Trophoblast cell (in vitro differentiated cells and primary cell): Measurements from ENCODE around the gene ARHGEF18.

ENCODE experiments used
- DNase-seq, 2 donors: peaks; one replicate each; pipeline ENCODE4 v3.0.0-alpha.2; 2016
- H2AFZ ChIP-seq: 2 replicates; pipeline ENCODE4 v1.6.1; 2013; ENCODE audit warnings: low read length, moderate library complexity, mild to moderate bottlenecking; ENCODE audit not compliant: insufficient read depth, poor library complexity
- H2AK5ac ChIP-seq: 2 replicates; pipeline ENCODE4 v1.6.1; 2013; ENCODE audit warnings: mild to moderate bottlenecking, low read length
- H2BK120ac ChIP-seq: 2 replicates; pipeline ENCODE4 v1.6.1; 2013; ENCODE audit warnings: low read length, mild to moderate bottlenecking, moderate library complexity; ENCODE audit not compliant: insufficient read depth, poor library complexity
- H2BK12ac ChIP-seq: 2 replicates; pipeline ENCODE4 v1.6.1; 2013; ENCODE audit warnings: mild to moderate bottlenecking, low read length, moderate library complexity
- H2BK5ac ChIP-seq: 2 replicates; pipeline ENCODE4 v1.6.1; 2013; ENCODE audit warnings: low read length, low read depth, moderate library complexity, mild to moderate bottlenecking; ENCODE audit not compliant: poor library complexity
- H3K14ac ChIP-seq: 2 replicates; pipeline ENCODE4 v1.6.1; 2013; ENCODE audit warnings: mild to moderate bottlenecking, low read length
- H3K18ac ChIP-seq: 2 replicates; pipeline ENCODE4 v1.6.1; 2013; ENCODE audit warnings: mild to moderate bottlenecking, low read length
- H3K23ac ChIP-seq: 2 replicates; pipeline ENCODE4 v1.6.1; 2013; ENCODE audit warnings: low read length
- H3K27ac ChIP-seq: 2 replicates; pipeline ENCODE4 v1.5.1; 2013; ENCODE audit warnings: low read depth, mild to moderate bottlenecking, inconsistent platforms, low read length, moderate library complexity
- H3K27me3 ChIP-seq: 2 replicates; pipeline ENCODE4 v1.6.1; 2013; ENCODE audit warnings: inconsistent platforms, mild to moderate bottlenecking, low read length, moderate library complexity; ENCODE audit not compliant: insufficient read depth
- H3K36me3 ChIP-seq, 2 experiments: 1 replicate in 1 of 2; 2 replicates in 1 of 2; pipeline ENCODE4 v1.6.1; 2013; ENCODE audit warnings: low read length in 2 of 2, mild to moderate bottlenecking in 2 of 2, moderate library complexity in 1 of 2; ENCODE audit not compliant: insufficient read depth in 2 of 2, control insufficient read depth in 1 of 2
- H3K4ac ChIP-seq: 2 replicates; pipeline ENCODE4 v1.6.1; 2013; ENCODE audit warnings: low read depth, mild to moderate bottlenecking, low read length, moderate library complexity
- H3K4me1 ChIP-seq, 2 experiments: 1 replicate in 1 of 2; 2 replicates in 1 of 2; pipeline ENCODE4 v1.6.1; 2013; ENCODE audit warnings: low read length in 2 of 2, mild to moderate bottlenecking in 2 of 2, moderate library complexity in 1 of 2; ENCODE audit not compliant: insufficient read depth in 2 of 2, control insufficient read depth in 1 of 2
- H3K4me2 ChIP-seq: 2 replicates; pipeline ENCODE4 v1.6.1; 2013; ENCODE audit warnings: inconsistent platforms, mild to moderate bottlenecking, low read length, moderate library complexity
- H3K4me3 ChIP-seq: 2 replicates; pipeline ENCODE4 v1.5.1; 2013; ENCODE audit warnings: mild to moderate bottlenecking, low read depth, low read length, inconsistent platforms
- H3K79me1 ChIP-seq: one replicate; pipeline ENCODE4 v1.6.1; 2013; ENCODE audit warnings: low read length
- H3K79me2 ChIP-seq: 2 replicates; pipeline ENCODE4 v1.6.1; 2013; ENCODE audit warnings: low read length, mild to moderate bottlenecking; ENCODE audit not compliant: control insufficient read depth, insufficient read depth, poor library complexity
- H3K9ac ChIP-seq: 2 replicates; pipeline ENCODE4 v1.6.1; 2013; ENCODE audit warnings: mild to moderate bottlenecking, low read length
- H3K9me3 ChIP-seq: 2 replicates; pipeline ENCODE4 v1.6.1; 2013; ENCODE audit warnings: low read depth, mild to moderate bottlenecking, control low read depth, inconsistent platforms, low read length; ENCODE audit not compliant: insufficient read depth
- H4K12ac ChIP-seq: 2 replicates; pipeline ENCODE4 v1.6.1; 2013; ENCODE audit warnings: low read depth, mild to moderate bottlenecking, low read length, moderate library complexity
- H4K8ac ChIP-seq: 2 replicates; pipeline ENCODE4 v1.6.1; 2013; ENCODE audit warnings: low read depth, mild to moderate bottlenecking, low read length, moderate library complexity
- H4K91ac ChIP-seq: one replicate; pipeline ENCODE4 v1.6.1; 2013; ENCODE audit warnings: low read depth, mild to moderate bottlenecking, low read length, moderate library complexity
- WGBS: extraction: QIAGEN DNeasy Blood & Tissue Kit; methylation state at CpG from one replicate; pipeline ENCODE4 v1.1.7; 2013; ENCODE audit warnings: missing lambda C conversion rate; ENCODE audit not compliant: insufficient read length, insufficient coverage; ENCODE audit errors: extremely low coverage; 5-methylcytosine and 5-hydroxymethylcytosine counted together

ARHGEF18 gene

GRCh38 chr19:7383284-7383683 is 34.5 kb downstream of the ARHGEF18 start:
- no peak overlapping the region for H4K12ac ChIP-seq
- WGBS, result no CpG with 5 or more reads among the region's 7 CpGs

DNA sequence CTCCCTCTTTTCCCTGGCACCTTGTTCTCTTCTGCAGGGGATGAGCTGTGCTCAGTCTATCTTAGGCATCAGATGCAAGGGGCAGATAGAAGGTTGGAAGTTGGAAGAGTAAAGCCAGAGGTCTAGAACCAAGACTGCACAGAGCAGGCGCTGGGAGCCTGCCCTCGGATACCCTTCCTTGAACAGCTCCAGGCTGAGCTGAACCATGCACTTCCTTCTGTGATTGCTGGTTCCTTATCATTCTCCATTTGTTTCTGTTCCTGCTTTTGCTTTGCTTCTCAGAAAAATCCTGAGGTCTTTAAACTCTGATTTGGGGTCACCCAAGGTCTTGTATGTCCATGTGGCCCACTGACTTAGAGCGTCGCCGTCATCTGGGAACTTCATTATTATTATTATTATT is 36.3 kb downstream of the ARHGEF18 start:
- no peaks in the 10 kb centered on the region for H3K9me3 ChIP-seq
- DNase-seq, result no peak
- H3K14ac ChIP-seq, result no peak overlapping the region

More at GRCh38 chr19:7383284-7383683, 34.5 kb downstream of the ARHGEF18 start:
- H3K27me3 ChIP-seq, result no peaks in the 10 kb centered on the region
- no peak overlapping the region for H2AK5ac ChIP-seq
- peak overlapping the region; percentile 4 for H4K91ac ChIP-seq
- peaks cover 10% of the 10 kb centered on the region for H3K79me1 ChIP-seq
- H3K79me2 ChIP-seq, result no peaks in the 10 kb centered on the region
- H3K9ac ChIP-seq, result no peak overlapping the region
- H3K4me2 ChIP-seq, result no peak overlapping the region
- H4K8ac ChIP-seq, result no peak overlapping the region
- H3K23ac ChIP-seq, result no peak overlapping the region
- no peak overlapping the region for H3K4me3 ChIP-seq
- H2BK5ac ChIP-seq, result no peak overlapping the region
- no peaks in the 10 kb centered on the region for H3K36me3 ChIP-seq
- H3K4me1 ChIP-seq, result peaks cover 14 to 22% of the 10 kb centered on the region in 2 experiments
- H2BK12ac ChIP-seq, result no peak overlapping the region
- H3K9me3 ChIP-seq, result no peaks in the 10 kb centered on the region
- no peak overlapping the region for H3K18ac ChIP-seq
- no peak overlapping the region for H3K14ac ChIP-seq
- no peak overlapping the region for H2AFZ ChIP-seq
- no peak overlapping the region for H2BK120ac ChIP-seq
- H3K27ac ChIP-seq, result no peak overlapping the region
- H3K4ac ChIP-seq, result no peak overlapping the region
- DNase-seq, result no peak

DNA sequence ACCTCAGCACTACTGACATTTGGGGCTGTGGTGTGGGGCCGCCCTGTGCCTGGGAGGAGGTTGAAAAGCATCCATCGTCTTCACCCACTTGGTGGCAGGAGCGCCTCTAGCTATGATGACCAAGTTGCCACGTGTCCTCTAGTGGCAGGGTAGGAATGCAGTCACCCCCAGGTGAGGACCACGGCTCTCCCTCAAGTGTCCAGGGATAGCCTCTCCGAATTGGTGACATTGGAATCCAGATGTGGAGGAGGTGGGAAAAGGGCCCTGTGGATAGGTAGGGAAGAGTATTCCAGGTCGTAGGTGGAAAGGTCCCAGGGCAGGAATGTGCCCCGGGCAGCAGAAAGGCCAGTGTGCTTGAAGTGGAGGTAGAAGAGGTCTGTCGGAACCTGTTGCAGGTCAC is 37.6 kb downstream of the ARHGEF18 start:
- Histone ChIP-seq H3K36me3 (no peaks in the 10 kb centered on the region), H4K12ac (no peak overlapping the region), H3K4me2 (peak overlapping the region; percentile 7), H2BK120ac (peak overlapping the region; percentile 57), H3K79me1 (peaks cover 21% of the 10 kb centered on the region), H4K8ac (no peak overlapping the region), H2AFZ (no peak overlapping the region), H3K79me2 (no peaks in the 10 kb centered on the region), H3K27me3 (no peaks in the 10 kb centered on the region), H3K23ac (no peak overlapping the region), H3K4me1 (peaks cover 15 to 21% of the 10 kb centered on the region in 2 experiments), H2AK5ac (peak overlapping the region; percentile 12), H3K9ac (no peak overlapping the region), H3K9me3 (no peaks in the 10 kb centered on the region), H3K14ac (peak overlapping the region; percentile 37), H2BK12ac (peak overlapping the region; percentile 29), H2BK5ac (peak overlapping the region; percentile 41), H3K4ac (peak overlapping the region; percentile 31), H3K4me3 (no peak overlapping the region), H4K91ac (peak overlapping the region; percentile 29), H3K27ac (peak overlapping the region; percentile 62), H3K18ac (no peak overlapping the region)
- no CpG with 5 or more reads among the region's 9 CpGs for WGBS
- DNase-seq, result peak; percentile 89 to 93

More for the DNA sequence above, 36.3 kb downstream of the ARHGEF18 start:
- H3K36me3 ChIP-seq, result no peaks in the 10 kb centered on the region
- no peak overlapping the region for H2AFZ ChIP-seq
- no peak overlapping the region for H3K18ac ChIP-seq
- no peak overlapping the region for H3K23ac ChIP-seq
- no peak overlapping the region for H4K8ac ChIP-seq
- H2BK120ac ChIP-seq, result peak overlapping the region; percentile 2
- no peaks in the 10 kb centered on the region for H3K79me2 ChIP-seq
- H3K27ac ChIP-seq, result no peak overlapping the region
- WGBS, result no CpG with 5 or more reads among the region's 5 CpGs
- no peak overlapping the region for H3K4me2 ChIP-seq
- H3K79me1 ChIP-seq, result peaks cover 15% of the 10 kb centered on the region
- H4K91ac ChIP-seq, result peak overlapping the region; percentile 7
- H2BK12ac ChIP-seq, result peak overlapping the region; percentile 32
- no peak overlapping the region for H2AK5ac ChIP-seq
- peaks cover 14 to 21% of the 10 kb centered on the region in 2 experiments for H3K4me1 ChIP-seq
- H3K4me3 ChIP-seq, result no peak overlapping the region
- H3K27me3 ChIP-seq, result no peaks in the 10 kb centered on the region
- H3K9ac ChIP-seq, result no peak overlapping the region
- no peak overlapping the region for H4K12ac ChIP-seq
- H3K4ac ChIP-seq, result no peak overlapping the region
- H2BK5ac ChIP-seq, result no peak overlapping the region

GRCh38 chr19:7386769-7387168 is 38.0 kb downstream of the ARHGEF18 start:
- H2BK120ac ChIP-seq, result peak overlapping the region; percentile 5
- WGBS, result no CpG with 5 or more reads among the region's 8 CpGs
- H4K12ac ChIP-seq, result no peak overlapping the region
- H3K4me3 ChIP-seq, result no peak overlapping the region
- H2AFZ ChIP-seq, result no peak overlapping the region
- no peaks in the 10 kb centered on the region for H3K36me3 ChIP-seq
- H3K4me1 ChIP-seq, result peaks cover 19 to 25% of the 10 kb centered on the region in 2 experiments
- H3K27ac ChIP-seq, result peak overlapping the region; percentile 62
- H3K9ac ChIP-seq, result no peak overlapping the region
- H3K79me1 ChIP-seq, result peaks cover 23% of the 10 kb centered on the region
- H3K4me2 ChIP-seq, result peak overlapping the region; percentile 7
- H3K4ac ChIP-seq, result no peak overlapping the region
- H2AK5ac ChIP-seq, result no peak overlapping the region
- H3K79me2 ChIP-seq, result no peaks in the 10 kb centered on the region
- no peak overlapping the region for H4K8ac ChIP-seq
- no peaks in the 10 kb centered on the region for H3K9me3 ChIP-seq
- no peaks in the 10 kb centered on the region for H3K27me3 ChIP-seq
- H3K14ac ChIP-seq, result peak overlapping the region; percentile 4
- peak overlapping the region; percentile 49 for H4K91ac ChIP-seq
- DNase-seq, result no peak
- no peak overlapping the region for H3K23ac ChIP-seq
- H2BK12ac ChIP-seq, result peak overlapping the region; percentile 34
- H2BK5ac ChIP-seq, result no peak overlapping the region
- peak overlapping the region; percentile 8 for H3K18ac ChIP-seq
